HepG2 (cell line): ENCODE measurements around the gene METRN. TPM values are rescaled to one million over a fixed set of nuclear protein-coding genes. Genes with fewer than 3 reads are reported as not detected.

Source experiments
- CHD2 ChIP-seq: IDR thresholded peaks from 2 replicates; pipeline ENCODE4 v1.6.1; 2011; ENCODE audit warnings: low read depth, low read length, improper control_type of control experiment
- ELF1 ChIP-seq: sonication (generic); formaldehyde crosslinking; IDR thresholded peaks from 2 replicates; pipeline ENCODE4 v1.4.0; 2020; ENCODE audit warnings: missing genetic modification reagents
- HES4 ChIP-seq: sonication (generic); formaldehyde crosslinking; IDR thresholded peaks from 2 replicates; pipeline ENCODE4 v1.9.0; 2021; ENCODE audit warnings: mild to moderate bottlenecking, missing genetic modification reagents, borderline replicate concordance
- HOXA5 ChIP-seq: sonication (generic); formaldehyde crosslinking; IDR thresholded peaks from 2 replicates; pipeline ENCODE4 v1.4.0; 2020; ENCODE audit warnings: missing genetic modification reagents
- KDM2A ChIP-seq: sonication (generic); formaldehyde crosslinking; IDR thresholded peaks from 2 replicates; pipeline ENCODE4 v1.4.0; 2020; ENCODE audit warnings: low read depth, missing genetic modification reagents, borderline replicate concordance
- LCORL ChIP-seq, 2 experiments: fragments of 450-650 bp in 1 of 2; sonication (generic) in 1 of 2; formaldehyde crosslinking in 1 of 2; IDR thresholded peaks; 2 replicates each; pipeline versions ENCODE4 v1.5.0 to v1.6.1; 2017 to 2020; ENCODE audit warnings: antibody characterized with exemption in 1 of 2, missing genetic modification reagents in 1 of 2
- MAZ ChIP-seq, 2 experiments: sonication (generic) in 1 of 2; formaldehyde crosslinking in 1 of 2; IDR thresholded peaks; 2 replicates each; pipeline versions ENCODE4 v1.5.0 to v1.6.1; 2012 to 2020; ENCODE audit warnings: low read depth in 2 of 2, mild to moderate bottlenecking in 2 of 2, borderline replicate concordance in 1 of 2, improper control_type of control experiment in 1 of 2, low read length in 1 of 2, missing genetic modification reagents in 1 of 2, moderate library complexity in 1 of 2
- NCOA5 ChIP-seq: sonication (generic); formaldehyde crosslinking; IDR thresholded peaks from 2 replicates; pipeline ENCODE4 v1.4.0; 2020; ENCODE audit warnings: missing genetic modification reagents
- ZFY ChIP-seq: sonication (generic); formaldehyde crosslinking; IDR thresholded peaks from 2 replicates; pipeline ENCODE4 v1.4.0; 2020; ENCODE audit warnings: missing genetic modification reagents
- ZFYVE20 ChIP-seq: sonication (generic); formaldehyde crosslinking; IDR thresholded peaks from 2 replicates; pipeline ENCODE4 v1.8.0; 2023; ENCODE audit warnings: low read depth, mild to moderate bottlenecking, moderate library complexity, missing genetic modification reagents, borderline replicate concordance
- ZMAT3 ChIP-seq: sonication (generic); formaldehyde crosslinking; conservative IDR thresholded peaks from 2 replicates; pipeline ENCODE4 v1.7.0; 2021; ENCODE audit warnings: missing genetic modification reagents
- ZNF160 ChIP-seq: sonication (generic); formaldehyde crosslinking; IDR thresholded peaks from 2 replicates; pipeline ENCODE4 v1.8.0; 2022; ENCODE audit warnings: mild to moderate bottlenecking, inconsistent platforms, missing genetic modification reagents
- ZNF773 ChIP-seq: sonication (generic); formaldehyde crosslinking; IDR thresholded peaks from 2 replicates; pipeline ENCODE4 v1.4.0; 2020; ENCODE audit warnings: missing genetic modification reagents, borderline replicate concordance
- ZNF883 ChIP-seq: sonication (generic); formaldehyde crosslinking; IDR thresholded peaks from 2 replicates; pipeline ENCODE4 v1.5.1; 2020; ENCODE audit warnings: mild to moderate bottlenecking, missing genetic modification reagents; ENCODE audit errors: not compliant biosample characterization
- polyA plus RNA-seq, 8 experiments: library from polyadenylated mRNA; depleted of rRNA in 3 of 8; stranded (reverse) in 7 of 8; unstranded in 1 of 8; fragments of >200 nt; fragmentation: Illumina TruSeq in 4 of 8; extraction: Trizol in 4 of 8; gene quantifications; 2 replicates each; pipeline versions ENCODE4 v1.2.1 to v1.2.3, GENCODE V29; 2011 to 2016; ENCODE audit warnings: low read depth in 4 of 8, missing spikeins in 1 of 8, mixed read lengths in 1 of 8; ENCODE audit not compliant: insufficient read depth in 1 of 8
- total RNA-seq, 5 experiments: library from RNA; depleted of rRNA; stranded (reverse); fragments of >200 nt; fragmentation: Illumina TruSeq; extraction: Trizol; gene quantifications; 2 replicates each; pipeline ENCODE4 v1.2.3, GENCODE V29; 2016; ENCODE audit warnings: low read depth in 1 of 5
- TF ChIP-seq, protein P1 (sequence below): sonication (generic); formaldehyde crosslinking; IDR thresholded peaks from 2 replicates; pipeline ENCODE4 v1.8.1; 2023; ENCODE audit warnings: mild to moderate bottlenecking, missing genetic modification reagents

Gene METRN
- total and polyA plus RNA-seq, 2 of the 13 experiments (the other 11 are each of a cell fraction or from before 2014, with no cell fraction given), result 25.5 to 46.1 TPM

DNA sequence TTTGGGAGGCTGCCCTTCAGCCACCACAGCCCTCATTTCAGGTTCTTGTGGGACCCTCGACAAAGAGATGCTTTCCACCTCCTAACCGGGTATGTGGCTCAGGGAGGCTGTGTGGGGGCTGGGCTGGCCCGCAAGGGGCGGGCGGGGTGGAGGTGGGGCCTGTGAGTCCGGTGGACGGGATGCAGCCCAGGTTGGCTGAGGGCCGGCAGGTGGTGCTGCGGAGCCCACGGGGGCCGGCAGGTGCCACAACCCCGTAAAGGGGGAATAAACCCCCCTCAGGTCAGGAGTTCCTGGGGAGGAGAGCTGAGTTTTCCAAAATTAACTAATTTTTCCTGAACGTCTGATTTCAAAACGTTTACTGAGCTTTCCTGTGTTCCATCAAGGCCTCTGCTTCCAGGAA, 30.8 kb downstream of the METRN start (continued):
- TF ChIP-seq MAZ (IDR thresholded peaks at IDR 0.05; ENCODE audit: borderline replicate concordance, low read depth, low read length), result no peak
- peak; percentile 37; the same call in 1 of the 2 replicates for TF ChIP-seq MAZ (CRISPR knock-in tag; IDR thresholded peaks at IDR 0.05; ENCODE audit: low read depth)
- no peak for TF ChIP-seq NCOA5
- no peak for TF ChIP-seq HOXA5
- no peak for TF ChIP-seq ZNF883 (CRISPR knock-in tag)
- no peak for TF ChIP-seq ZNF160 (CRISPR knock-in tag)
- peak; percentile 37; the same call in 1 of the 2 replicates for TF ChIP-seq KDM2A (CRISPR knock-in tag)
- TF ChIP-seq ZNF773 (CRISPR knock-in tag), result no peak
- no peak for TF ChIP-seq LCORL (IDR thresholded peaks at IDR 0.05)
- TF ChIP-seq LCORL (CRISPR knock-in tag; IDR thresholded peaks at IDR 0.05), result 0 out of 2 replicates have a peak, but pooled peaks have one; percentile 14
- no peak for TF ChIP-seq ZFYVE20 (CRISPR knock-in tag)
- no peak for TF ChIP-seq HES4
- TF ChIP-seq ZFY, result no peak
- TF ChIP-seq ELF1, result no peak
- TF ChIP-seq ZMAT3 (CRISPR knock-in tag), result no peak
- TF ChIP-seq CHD2, result 0 out of 2 replicates have a peak, but pooled peaks have one; percentile 26
- TF ChIP-seq, protein P1, sequence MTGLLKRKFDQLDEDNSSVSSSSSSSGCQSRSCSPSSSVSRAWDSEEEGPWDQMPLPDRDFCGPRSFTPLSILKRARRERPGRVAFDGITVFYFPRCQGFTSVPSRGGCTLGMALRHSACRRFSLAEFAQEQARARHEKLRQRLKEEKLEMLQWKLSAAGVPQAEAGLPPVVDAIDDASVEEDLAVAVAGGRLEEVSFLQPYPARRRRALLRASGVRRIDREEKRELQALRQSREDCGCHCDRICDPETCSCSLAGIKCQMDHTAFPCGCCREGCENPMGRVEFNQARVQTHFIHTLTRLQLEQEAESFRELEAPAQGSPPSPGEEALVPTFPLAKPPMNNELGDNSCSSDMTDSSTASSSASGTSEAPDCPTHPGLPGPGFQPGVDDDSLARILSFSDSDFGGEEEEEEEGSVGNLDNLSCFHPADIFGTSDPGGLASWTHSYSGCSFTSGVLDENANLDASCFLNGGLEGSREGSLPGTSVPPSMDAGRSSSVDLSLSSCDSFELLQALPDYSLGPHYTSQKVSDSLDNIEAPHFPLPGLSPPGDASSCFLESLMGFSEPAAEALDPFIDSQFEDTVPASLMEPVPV, result no peak
